GM13977 (cell line): ENCODE results near the gene LDHAL6B.

Experiments used
- DNase-seq: peaks from one replicate; pipeline ENCODE4 v3.0.0; 2012; ENCODE audit warnings: low spot score
- in situ Hi-C: fragments of 300-500 bp; cut with MboI; formaldehyde crosslinking; loops from one replicate; pipeline ENCODE4 v1.12.0; 2022; ENCODE audit warnings: low sequenced_read_pairs, low pct_unique_long_range_greater_than_20kb, mixed read lengths, inconsistent platforms; ENCODE audit not compliant: unreplicated experiment
- TF ChIP-seq, protein P1 (sequence below): IDR thresholded peaks from 2 replicates; pipeline ENCODE4 v1.5.1; 2012; ENCODE audit warnings: mild to moderate bottlenecking, control low read depth; ENCODE audit not compliant: insufficient read depth; ENCODE audit errors: extremely low read depth, missing control alignments

The LDHAL6B gene

DNA sequence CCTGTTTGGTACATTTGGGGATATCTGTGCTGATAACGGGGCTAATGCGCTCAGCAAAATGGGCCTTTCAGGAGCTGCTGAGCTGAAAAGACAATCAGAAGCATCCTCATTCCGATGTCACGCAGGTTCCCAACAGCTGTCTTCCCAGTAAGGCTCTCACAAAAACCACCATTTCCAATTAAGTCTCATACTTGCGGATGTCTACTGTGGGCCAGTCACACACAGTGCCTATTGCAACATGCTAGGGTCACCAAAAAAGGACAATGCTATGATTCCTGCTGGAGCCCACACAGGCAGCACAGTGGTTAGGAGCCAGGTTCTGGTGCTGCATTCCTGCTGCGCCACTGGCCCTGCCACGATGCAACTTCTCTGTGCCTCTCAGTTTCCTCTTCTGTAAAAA lies 16.4 kb upstream of the LDHAL6B start:
- TF ChIP-seq, protein P1, sequence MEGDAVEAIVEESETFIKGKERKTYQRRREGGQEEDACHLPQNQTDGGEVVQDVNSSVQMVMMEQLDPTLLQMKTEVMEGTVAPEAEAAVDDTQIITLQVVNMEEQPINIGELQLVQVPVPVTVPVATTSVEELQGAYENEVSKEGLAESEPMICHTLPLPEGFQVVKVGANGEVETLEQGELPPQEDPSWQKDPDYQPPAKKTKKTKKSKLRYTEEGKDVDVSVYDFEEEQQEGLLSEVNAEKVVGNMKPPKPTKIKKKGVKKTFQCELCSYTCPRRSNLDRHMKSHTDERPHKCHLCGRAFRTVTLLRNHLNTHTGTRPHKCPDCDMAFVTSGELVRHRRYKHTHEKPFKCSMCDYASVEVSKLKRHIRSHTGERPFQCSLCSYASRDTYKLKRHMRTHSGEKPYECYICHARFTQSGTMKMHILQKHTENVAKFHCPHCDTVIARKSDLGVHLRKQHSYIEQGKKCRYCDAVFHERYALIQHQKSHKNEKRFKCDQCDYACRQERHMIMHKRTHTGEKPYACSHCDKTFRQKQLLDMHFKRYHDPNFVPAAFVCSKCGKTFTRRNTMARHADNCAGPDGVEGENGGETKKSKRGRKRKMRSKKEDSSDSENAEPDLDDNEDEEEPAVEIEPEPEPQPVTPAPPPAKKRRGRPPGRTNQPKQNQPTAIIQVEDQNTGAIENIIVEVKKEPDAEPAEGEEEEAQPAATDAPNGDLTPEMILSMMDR, result no peak
- in situ Hi-C loops, result no loop called here
- DNase-seq, result no peak

DNA sequence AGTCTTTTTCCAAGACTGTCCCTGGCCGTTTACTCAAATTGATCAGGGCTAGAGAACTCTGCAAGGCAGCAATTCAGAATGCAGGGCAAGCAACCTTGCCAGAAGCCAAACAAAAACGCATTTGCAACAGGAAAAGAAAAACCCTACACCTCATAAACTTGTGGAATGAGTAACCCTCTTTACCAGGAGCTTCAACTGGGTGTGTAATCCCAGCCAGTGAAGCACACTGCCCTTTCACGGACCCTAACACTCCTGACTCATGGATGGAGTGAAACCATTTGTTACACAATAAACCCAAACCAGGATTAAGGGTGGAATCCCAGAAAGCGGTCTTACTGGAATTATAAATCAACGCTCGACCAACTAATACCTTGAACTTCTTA lies 14.8 kb upstream of the LDHAL6B start:
- TF ChIP-seq, protein P1, result no peak
- no peak for DNase-seq
- in situ Hi-C loops, result no loop called here

DNA sequence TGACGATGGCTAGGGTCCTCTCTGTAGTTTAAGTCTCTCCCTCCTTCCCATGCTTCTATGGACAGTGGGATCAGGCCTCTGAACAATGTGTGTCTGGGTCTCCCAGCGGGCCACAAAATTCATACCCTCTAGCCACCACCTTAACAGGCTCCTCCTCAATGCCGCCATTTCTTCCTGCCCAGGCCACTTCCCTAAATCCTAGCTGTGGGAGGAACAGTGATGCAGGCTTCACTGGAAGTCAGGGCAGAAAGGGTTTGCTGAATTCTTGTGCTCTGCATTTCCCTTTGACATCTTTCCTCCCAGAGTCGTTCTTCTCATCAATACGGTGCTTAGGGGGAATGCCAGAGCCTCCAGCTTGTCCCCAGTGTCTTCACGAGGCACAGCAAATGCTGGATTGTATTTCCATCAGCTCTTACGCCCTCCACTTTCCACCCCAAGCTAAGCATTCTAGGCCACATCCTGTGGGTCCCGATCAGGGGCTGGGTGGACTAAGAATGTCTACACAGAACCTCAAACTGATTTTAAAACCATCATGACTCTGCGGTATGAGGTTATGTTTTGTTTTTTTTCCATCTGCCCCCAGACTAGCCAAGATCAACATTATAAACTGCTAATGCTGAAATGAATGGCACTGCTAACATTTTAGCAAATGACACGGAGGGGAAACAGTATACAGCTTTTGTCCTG lies 11.9 kb upstream of the LDHAL6B start:
- in situ Hi-C loops, result no loop called here
- TF ChIP-seq, protein P1, result no peak
- DNase-seq, result no peak

- in situ Hi-C loops, result no loop called here
- TF ChIP-seq, protein P1, result no peak
- DNase-seq, result no peak
Observed at GRCh38 chr15:59196416-59196815, 10.2 kb upstream of the LDHAL6B start.

- TF ChIP-seq, protein P1, result no peak
- in situ Hi-C loops, result no loop called here
- DNase-seq, result no peak
Observed at GRCh38 chr15:59197454-59197853, 9.2 kb upstream of the LDHAL6B start.

- in situ Hi-C loops, result no loop called here
- TF ChIP-seq, protein P1, result no peak
- DNase-seq, result no peak
Observed at GRCh38 chr15:59199626-59200465, 6.8 kb upstream of the LDHAL6B start.
